HEK293 (cell line): ENCODE results near the gene WFS1.

Experiments used
- CTCF ChIA-PET: fragments of 350-600 bp; formaldehyde crosslinking; extraction: SDS; loops from one replicate; lab custom pipeline; 2021; ENCODE audit warnings: antibody characterized with exemption; lab: Yijun Ruan, JAX
- POLR2A ChIA-PET: fragments of 300-600 bp; formaldehyde crosslinking; extraction: SDS; loops from one replicate; lab custom pipeline; 2020; ENCODE audit warnings: antibody characterized with exemption, inconsistent platforms; lab: Yijun Ruan, JAX
- H3K27ac ChIP-seq: fragments of 200-500 bp; sonication (Bioruptor generic); 2 replicates; pipeline ENCODE4 v1.5.1; 2014; ENCODE audit warnings: low read depth, low read length, control low read depth, inconsistent platforms; ENCODE audit errors: extremely low read depth
- H3K36me3 ChIP-seq, 2 experiments: fragments of 200-500 bp in 1 of 2; sonication (Bioruptor generic) in 1 of 2; 1 replicate in 1 of 2; 2 replicates in 1 of 2; pipeline ENCODE4 v1.5.1; 2014 to 2017; ENCODE audit warnings: inconsistent platforms in 2 of 2, low read length in 2 of 2; ENCODE audit not compliant: control insufficient read depth in 2 of 2, insufficient read depth in 1 of 2
- H3K4me1 ChIP-seq: fragments of 200-500 bp; sonication (Bioruptor generic); 2 replicates; pipeline ENCODE4 v1.5.1; 2014; ENCODE audit warnings: mild to moderate bottlenecking, low read length, inconsistent platforms; ENCODE audit not compliant: control insufficient read depth, insufficient read depth
- H3K4me3 ChIP-seq: 2 replicates; pipeline ENCODE4 v1.5.1; 2011; ENCODE audit warnings: low read depth, mild to moderate bottlenecking, control low read depth, low read length, moderate library complexity
- H3K9me3 ChIP-seq: fragments of 200-500 bp; sonication (Bioruptor generic); 2 replicates; pipeline ENCODE4 v1.5.1; 2014; ENCODE audit warnings: low read depth, low read length, inconsistent platforms; ENCODE audit not compliant: control insufficient read depth, insufficient read depth
- FEZF1 ChIP-seq: fragments of 450-650 bp; formaldehyde crosslinking; IDR thresholded peaks from 2 replicates; pipeline ENCODE4 v1.5.1; 2016; ENCODE audit warnings: missing biosample characterization, missing genetic modification characterization
- GLI4 ChIP-seq: fragments of 450-650 bp; formaldehyde crosslinking; IDR thresholded peaks from 2 replicates; pipeline ENCODE4 v1.5.1; 2016; ENCODE audit warnings: missing biosample characterization, missing genetic modification characterization
- GLIS1 ChIP-seq: fragments of 450-650 bp; formaldehyde crosslinking; IDR thresholded peaks from 2 replicates; pipeline ENCODE4 v1.5.1; 2016; ENCODE audit warnings: missing biosample characterization, missing genetic modification characterization
- HOXC10 ChIP-seq: sonication (generic); formaldehyde crosslinking; IDR thresholded peaks from 2 replicates; pipeline ENCODE4 v1.8.1; 2023; ENCODE audit warnings: mild to moderate bottlenecking, missing genetic modification reagents
- KLF16 ChIP-seq: fragments of 450-650 bp; formaldehyde crosslinking; IDR thresholded peaks from 2 replicates; pipeline ENCODE4 v1.5.1; 2017; ENCODE audit warnings: missing biosample characterization, missing genetic modification characterization
- SCRT2 ChIP-seq: fragments of 450-650 bp; formaldehyde crosslinking; IDR thresholded peaks from 2 replicates; pipeline ENCODE4 v1.5.1; 2016; ENCODE audit warnings: missing biosample characterization, missing genetic modification characterization
- SETDB1 ChIP-seq: IDR thresholded peaks from one replicate; pipeline ENCODE4 v1.6.1; 2017; ENCODE audit warnings: mild to moderate bottlenecking, low read length, moderate library complexity, mixed read lengths; ENCODE audit not compliant: insufficient read length
- TCF7L2 ChIP-seq: IDR thresholded peaks from 2 replicates; pipeline ENCODE4 v1.6.1; 2011; ENCODE audit warnings: low read depth, mild to moderate bottlenecking, inconsistent platforms, low read length, moderate library complexity, borderline replicate concordance
- YY2 ChIP-seq: fragments of 450-650 bp; formaldehyde crosslinking; IDR thresholded peaks from 2 replicates; pipeline ENCODE4 v1.5.1; 2016; ENCODE audit warnings: missing biosample characterization, missing genetic modification characterization
- ZBTB48 ChIP-seq: fragments of 450-650 bp; formaldehyde crosslinking; IDR thresholded peaks from 2 replicates; pipeline ENCODE4 v1.5.1; 2016; ENCODE audit warnings: missing biosample characterization, missing genetic modification characterization
- ZNF146 ChIP-seq: fragments of 450-650 bp; formaldehyde crosslinking; IDR thresholded peaks from 2 replicates; pipeline ENCODE4 v1.5.1; 2016; ENCODE audit warnings: missing biosample characterization, missing genetic modification characterization
- ZNF221 ChIP-seq: fragments of 450-650 bp; formaldehyde crosslinking; IDR thresholded peaks from 2 replicates; pipeline ENCODE4 v1.5.1; 2017; ENCODE audit warnings: missing biosample characterization, missing genetic modification characterization, borderline replicate concordance
- ZNF324 ChIP-seq: fragments of 450-650 bp; formaldehyde crosslinking; IDR thresholded peaks from 2 replicates; pipeline ENCODE4 v1.5.1; 2016; ENCODE audit warnings: missing biosample characterization, missing genetic modification characterization
- ZNF350 ChIP-seq: fragments of 450-650 bp; formaldehyde crosslinking; IDR thresholded peaks from 2 replicates; pipeline ENCODE4 v1.5.0; 2017; ENCODE audit warnings: missing biosample characterization, mild to moderate bottlenecking, missing genetic modification characterization
- ZNF354C ChIP-seq: fragments of 450-650 bp; formaldehyde crosslinking; IDR thresholded peaks from 2 replicates; pipeline ENCODE4 v1.5.1; 2016; ENCODE audit warnings: missing biosample characterization, missing genetic modification characterization, low read depth, borderline replicate concordance
- ZNF366 ChIP-seq: fragments of 450-650 bp; formaldehyde crosslinking; conservative IDR thresholded peaks from 2 replicates; pipeline ENCODE4 v1.5.1; 2016; ENCODE audit warnings: missing biosample characterization, missing genetic modification characterization
- ZNF391 ChIP-seq: fragments of 450-650 bp; formaldehyde crosslinking; IDR thresholded peaks from 2 replicates; pipeline ENCODE4 v1.5.1; 2016; ENCODE audit warnings: low read depth, missing biosample characterization, missing genetic modification characterization, borderline replicate concordance
- ZNF426 ChIP-seq: fragments of 450-650 bp; formaldehyde crosslinking; IDR thresholded peaks from 2 replicates; pipeline ENCODE4 v1.5.1; 2017; ENCODE audit warnings: missing biosample characterization, missing genetic modification characterization, mild to moderate bottlenecking, inconsistent platforms, moderate library complexity
- ZNF585B ChIP-seq: fragments of 450-650 bp; formaldehyde crosslinking; IDR thresholded peaks from 2 replicates; pipeline ENCODE4 v1.5.1; 2016; ENCODE audit warnings: missing biosample characterization, missing genetic modification characterization
- ZNF623 ChIP-seq: fragments of 450-650 bp; formaldehyde crosslinking; IDR thresholded peaks from 2 replicates; pipeline ENCODE4 v1.5.1; 2016; ENCODE audit warnings: missing biosample characterization, missing genetic modification characterization
- ZNF707 ChIP-seq: fragments of 450-650 bp; formaldehyde crosslinking; IDR thresholded peaks from 2 replicates; pipeline ENCODE4 v1.5.1; 2016; ENCODE audit warnings: missing biosample characterization, missing genetic modification characterization
- ZNF785 ChIP-seq: fragments of 450-650 bp; formaldehyde crosslinking; IDR thresholded peaks from 2 replicates; pipeline ENCODE4 v1.5.1; 2016; ENCODE audit warnings: missing biosample characterization, missing genetic modification characterization
- ZNF830 ChIP-seq: fragments of 450-650 bp; IDR thresholded peaks from 2 replicates; pipeline ENCODE4 v1.5.0; 2018; ENCODE audit warnings: missing biosample characterization, missing genetic modification characterization, low read depth, mild to moderate bottlenecking, moderate library complexity
- ZNF837 ChIP-seq: fragments of 450-650 bp; formaldehyde crosslinking; IDR thresholded peaks from 2 replicates; pipeline ENCODE4 v1.5.1; 2016; ENCODE audit warnings: missing biosample characterization, missing genetic modification characterization
- ZNF843 ChIP-seq: fragments of 450-650 bp; formaldehyde crosslinking; IDR thresholded peaks from 2 replicates; pipeline ENCODE4 v1.5.1; 2016; ENCODE audit warnings: missing biosample characterization, missing genetic modification characterization
- ZSCAN16 ChIP-seq: fragments of 450-650 bp; formaldehyde crosslinking; IDR thresholded peaks from 2 replicates; pipeline ENCODE4 v1.5.1; 2016; ENCODE audit warnings: missing biosample characterization, missing genetic modification characterization
- TF ChIP-seq, protein P1 (sequence below): fragments of 450-650 bp; formaldehyde crosslinking; IDR thresholded peaks from 2 replicates; pipeline ENCODE4 v1.5.1; 2016; ENCODE audit warnings: missing biosample characterization, missing genetic modification characterization
- TF ChIP-seq, protein P2 (sequence below): fragments of 450-650 bp; formaldehyde crosslinking; IDR thresholded peaks from 2 replicates; pipeline ENCODE4 v1.5.1; 2016; ENCODE audit warnings: missing biosample characterization, missing genetic modification characterization

Gene WFS1

GRCh38 chr4:6239968-6240367 lies 29.7 kb upstream of the WFS1 start:
- Histone ChIP-seq H3K4me1 (no peaks in the 10 kb centered on the region), H3K27ac (no peak overlapping the region), H3K36me3 (no peaks in the 10 kb centered on the region), H3K9me3 (no peaks in the 10 kb centered on the region), H3K4me3 (no peak overlapping the region)
- ChIA-PET POLR2A (no interaction called here), CTCF (interaction anchor here (0.6 to 1.9 kb wide), 2 partner anchors 10 to 606 kb away, joined by 3 to 7 read pairs; no protein-coding TSS in a partner anchor)
- no peak for TF ChIP-seq ZNF146 (tag by site-specific recombination)
- TF ChIP-seq ZNF354C (tag by site-specific recombination): no peak
- TF ChIP-seq TCF7L2: no peak
- no peak for TF ChIP-seq GLI4 (tag by site-specific recombination)
- TF ChIP-seq ZNF221 (tag by site-specific recombination): no peak
- no peak for TF ChIP-seq ZNF585B (tag by site-specific recombination)
- TF ChIP-seq, protein P1, sequence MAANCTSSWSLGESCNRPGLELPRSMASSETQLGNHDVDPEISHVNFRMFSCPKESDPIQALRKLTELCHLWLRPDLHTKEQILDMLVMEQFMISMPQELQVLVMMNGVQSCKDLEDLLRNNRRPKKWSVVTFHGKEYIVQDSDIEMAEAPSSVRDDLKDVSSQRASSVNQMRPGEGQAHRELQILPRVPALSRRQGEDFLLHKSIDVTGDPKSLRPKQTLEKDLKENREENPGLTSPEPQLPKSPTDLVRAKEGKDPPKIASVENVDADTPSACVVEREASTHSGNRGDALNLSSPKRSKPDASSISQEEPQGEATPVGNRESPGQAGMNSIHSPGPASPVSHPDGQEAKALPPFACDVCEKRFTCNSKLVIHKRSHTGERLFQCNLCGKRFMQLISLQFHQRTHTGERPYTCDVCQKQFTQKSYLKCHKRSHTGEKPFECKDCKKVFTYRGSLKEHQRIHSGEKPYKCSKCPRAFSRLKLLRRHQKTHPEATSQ (tag by site-specific recombination): no peak
- no peak for TF ChIP-seq SCRT2
- TF ChIP-seq ZNF623 (tag by site-specific recombination): no peak
- no peak for TF ChIP-seq ZNF324 (tag by site-specific recombination)
- no peak for TF ChIP-seq KLF16 (tag by site-specific recombination)
- no peak for TF ChIP-seq ZNF837 (tag by site-specific recombination)

DNA sequence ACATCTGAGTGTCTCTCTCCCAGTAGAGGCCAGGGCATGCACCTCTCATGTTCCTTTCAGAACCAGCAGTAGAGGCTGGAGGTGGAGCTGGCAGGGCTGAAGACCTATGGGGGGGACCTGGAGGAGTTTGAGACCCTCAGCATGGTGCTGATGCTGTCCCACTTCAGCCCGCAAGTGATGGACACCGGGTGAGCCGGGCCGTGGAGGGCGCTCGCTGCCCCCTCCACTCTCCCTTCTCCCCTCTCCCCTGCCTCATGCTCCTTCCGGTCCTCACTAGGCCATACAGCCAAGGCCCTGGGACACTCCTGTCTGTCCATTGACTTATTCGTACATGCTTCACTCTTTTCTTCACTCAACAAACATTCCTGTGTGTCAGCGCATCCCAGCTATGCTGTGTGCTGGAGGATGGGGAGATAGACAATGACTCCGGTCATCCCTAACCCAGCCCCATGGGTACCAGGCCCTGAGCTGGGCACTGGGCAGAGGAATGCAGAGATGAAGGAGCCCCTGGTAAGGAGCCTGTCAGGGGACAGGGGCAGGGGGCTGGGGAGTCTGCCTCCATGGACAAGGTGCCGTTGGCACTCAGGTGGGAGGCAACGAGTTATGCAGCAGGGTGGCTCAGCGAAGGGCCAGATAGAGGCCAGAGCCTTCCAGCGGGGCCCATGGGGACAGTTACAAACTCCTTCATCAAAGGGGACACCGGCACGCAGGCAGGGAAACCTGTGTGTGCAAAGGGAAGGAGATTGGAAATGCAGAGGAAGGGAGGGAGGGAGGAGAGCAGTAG lies 28.4 kb upstream of the WFS1 start:
- Histone ChIP-seq H3K36me3 (no peaks in the 10 kb centered on the region), H3K4me3 (no peak overlapping the region)
- CTCF ChIA-PET: interaction anchor here (0.7 kb wide), 2 partner anchors 36 to 65 kb away, joined by 3 read pairs; no protein-coding TSS in a partner anchor
- TF ChIP-seq GLIS1 (tag by site-specific recombination) (no peak), ZNF785 (tag by site-specific recombination) (no peak), ZNF830 (tag by site-specific recombination) (no peak), ZNF426 (tag by site-specific recombination) (no peak), ZSCAN16 (no peak), ZNF391 (tag by site-specific recombination) (no peak), ZNF350 (no peak), ZNF843 (no peak)
- TF ChIP-seq, all 188 proteins: peak for 0
- H3K27ac ChIP-seq: no peak overlapping the region
- H3K4me1 ChIP-seq: no peaks in the 10 kb centered on the region
- no peaks in the 10 kb centered on the region for H3K9me3 ChIP-seq
- POLR2A ChIA-PET: no interaction called here

DNA sequence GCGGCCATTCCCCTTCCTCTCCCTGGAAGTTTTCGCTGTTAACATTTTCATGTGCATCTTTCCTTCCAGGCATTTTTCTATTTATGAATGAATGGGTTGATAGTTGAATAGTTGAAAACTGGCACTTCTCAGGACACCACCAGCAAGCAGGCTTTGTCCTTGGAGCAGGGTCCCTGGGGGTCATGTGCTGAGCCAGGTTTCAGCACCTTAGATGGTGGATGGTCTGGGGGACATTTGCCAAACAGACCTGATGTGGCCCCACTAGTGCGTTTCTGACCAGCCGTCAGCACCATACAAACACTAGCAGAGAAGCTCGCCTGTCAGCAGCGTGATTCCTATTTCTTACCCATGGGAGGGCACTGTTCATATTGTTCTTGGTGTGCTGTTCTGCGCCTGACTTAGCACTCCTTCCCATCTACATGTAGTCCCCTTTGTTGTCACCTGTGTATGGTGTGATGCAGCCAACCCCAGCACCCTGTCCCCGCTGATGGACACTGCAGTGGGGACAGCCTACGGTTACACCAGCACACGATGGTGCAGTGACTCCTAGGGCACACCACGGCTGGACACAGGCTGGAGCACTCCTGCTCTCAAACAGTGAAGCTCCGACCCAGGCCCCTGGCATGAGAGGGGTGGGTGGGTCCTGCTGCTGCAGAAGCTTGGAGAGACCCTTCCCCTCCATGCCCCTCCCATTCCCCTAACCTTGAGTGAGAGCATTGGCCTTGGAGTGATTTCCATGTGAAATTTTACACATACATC lies 27.2 kb upstream of the WFS1 start:
- Histone ChIP-seq H3K4me1 (no peaks in the 10 kb centered on the region), H3K36me3 (no peaks in the 10 kb centered on the region), H3K27ac (no peak overlapping the region), H3K9me3 (no peaks in the 10 kb centered on the region), H3K4me3 (no peak overlapping the region)
- POLR2A ChIA-PET: no interaction called here
- CTCF ChIA-PET: interaction anchor here (0.7 to 1.1 kb wide), 2 partner anchors 35 to 88 kb away, joined by 3 read pairs; no protein-coding TSS in a partner anchor
- no peak for TF ChIP-seq ZBTB48
- TF ChIP-seq YY2 (tag by site-specific recombination): no peak
- TF ChIP-seq ZNF366 (tag by site-specific recombination): no peak
- TF ChIP-seq, protein P1 (tag by site-specific recombination): no peak
- TF ChIP-seq FEZF1 (tag by site-specific recombination): no peak
- no peak for TF ChIP-seq HOXC10
- TF ChIP-seq ZNF707 (tag by site-specific recombination): no peak
- TF ChIP-seq, protein P2, sequence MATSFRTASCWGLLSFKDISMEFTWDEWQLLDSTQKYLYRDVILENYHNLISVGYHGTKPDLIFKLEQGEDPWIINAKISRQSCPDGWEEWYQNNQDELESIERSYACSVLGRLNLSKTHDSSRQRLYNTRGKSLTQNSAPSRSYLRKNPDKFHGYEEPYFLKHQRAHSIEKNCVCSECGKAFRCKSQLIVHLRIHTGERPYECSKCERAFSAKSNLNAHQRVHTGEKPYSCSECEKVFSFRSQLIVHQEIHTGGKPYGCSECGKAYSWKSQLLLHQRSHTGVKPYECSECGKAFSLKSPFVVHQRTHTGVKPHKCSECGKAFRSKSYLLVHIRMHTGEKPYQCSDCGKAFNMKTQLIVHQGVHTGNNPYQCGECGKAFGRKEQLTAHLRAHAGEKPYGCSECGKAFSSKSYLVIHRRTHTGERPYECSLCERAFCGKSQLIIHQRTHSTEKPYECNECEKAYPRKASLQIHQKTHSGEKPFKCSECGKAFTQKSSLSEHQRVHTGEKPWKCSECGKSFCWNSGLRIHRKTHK (tag by site-specific recombination): no peak
- TF ChIP-seq SETDB1: no peak
